Adrenal gland (tissue), 12 donors: ENCODE data around the gene RGS3. TPM values are rescaled to one million over a fixed set of nuclear protein-coding genes. Genes with fewer than 3 reads are reported as not detected.

ENCODE experiments used
- DNase-seq, 7 donors: peaks; one replicate each; pipeline ENCODE4 v3.0.0-alpha.2; 2019 to 2020
- H3K27ac ChIP-seq, 5 donors: fragments of 200-600 bp; sonication (generic) in 4 of 5; 1 replicate in 3 of 5; 2 replicates in 2 of 5; pipeline versions ENCODE4 v1.5.1 to v1.8.0; 2016 to 2020; ENCODE audit warnings: mild to moderate bottlenecking in 1 of 5
- H3K27me3 ChIP-seq: fragments of 200-600 bp; 2 replicates; pipeline ENCODE4 v1.8.0; 2021
- H3K36me3 ChIP-seq, 2 donors: fragments of 200-600 bp; replicated peaks in 1 of 2; 1 replicate in 1 of 2; 2 replicates in 1 of 2; pipeline versions ENCODE4 v1.5.1 to v1.8.0; 2018 to 2022
- H3K4me1 ChIP-seq, 2 donors: fragments of 200-600 bp; replicated peaks in 1 of 2; 1 replicate in 1 of 2; 2 replicates in 1 of 2; pipeline versions ENCODE4 v1.5.1 to v1.8.0; 2018 to 2021
- H3K4me3 ChIP-seq, 4 donors: fragments of 200-600 bp; sonication (generic) in 3 of 4; one replicate each; pipeline ENCODE4 v1.5.1; 2016 to 2018
- H3K9me3 ChIP-seq, 3 donors: fragments of 200-600 bp; sonication (generic) in 1 of 3; replicated peaks in 1 of 3; 1 replicate in 2 of 3; 2 replicates in 1 of 3; pipeline versions ENCODE4 v1.5.1 to v1.8.0; 2016 to 2021
- CTCF ChIP-seq, 6 experiments: fragments of 450-650 bp in 4 of 6; fragments of 200-600 bp in 2 of 6; sonication (generic) in 1 of 6; IDR thresholded peaks; 1 replicate in 5 of 6; 2 replicates in 1 of 6; pipeline versions ENCODE4 v1.5.1 to v1.8.0; 2016 to 2021; ENCODE audit warnings: antibody characterized with exemption in 6 of 6, mild to moderate bottlenecking in 2 of 6, moderate library complexity in 1 of 6
- POLR2A ChIP-seq, 2 donors: fragments of 450-650 bp; IDR thresholded peaks; one replicate each; pipeline ENCODE4 v1.6.1; 2017; ENCODE audit warnings: antibody characterized with exemption in 2 of 2, mild to moderate bottlenecking in 2 of 2, moderate library complexity in 1 of 2
- WGBS, 4 donors: extraction: QIAGEN DNeasy Blood & Tissue Kit in 2 of 4; methylation state at CpG; one replicate each; pipeline versions ENCODE4 v1.1.5 to v1.1.7; 2013 to 2017; 5-methylcytosine and 5-hydroxymethylcytosine counted together
- intact Hi-C, 2 donors: fragments of 100-400 bp; cut with DNase I; formaldehyde crosslinking; loops; one replicate each; pipeline versions ENCODE4 v1.14.1 to v1.15.0; 2022 to 2023
- polyA plus RNA-seq, 3 donors: library from polyadenylated mRNA; stranded (reverse); fragments of 200-250 nt in 2 of 3; fragments of 350-450 nt in 1 of 3; fragmentation: Illumina TruSeq in 1 of 3; extraction: RNeasy Lipid Tissue Mini Kit (QIAGEN cat#74804) in 1 of 3; gene quantifications; one replicate each; pipeline ENCODE4 v1.2.3, GENCODE V29; 2013 to 2014
- total RNA-seq, 9 donors: library from RNA; depleted of rRNA in 4 of 9; stranded (reverse); fragments of >200 nt in 4 of 9; fragments of 120-200 nt in 1 of 9; fragmentation: NEBNext Ultra II Directional in 1 of 9; extraction: Animal tissue kit (Norgen Biotek cat#: 25700) in 1 of 9; gene quantifications; one replicate each; pipeline versions ENCODE4 v1.1.0 to v1.2.4, GENCODE V29; 2013 to 2023
- donor health status: healthy with polysubstance abuse.
- donor health status: Bipolar disorder and iron deficiency.
- donor health status: DM: yes; HTN: yes; CAD: no.
- donor health status: DM: no; HTN: no; CAD: no.
- donor health status: DM: no; HTN: no; CAD: no.
- donor health status: DM: yes; HTN: yes; CAD: no.

Gene RGS3
- total and polyA plus RNA-seq, 12 donors: 34.5 to 126 (median 65.6) TPM

GRCh38 chr9:113471566-113471965, 8.0 kb downstream of the RGS3 start:
- Histone ChIP-seq H3K9me3 (no peaks in the 10 kb centered on the region), H3K27me3 (no peaks in the 10 kb centered on the region), H3K27ac (no peak overlapping the region), H3K36me3 (no peaks in the 10 kb centered on the region), H3K4me1 (peaks cover 4 to 6% of the 10 kb centered on the region in 2 donors), H3K4me3 (no peak overlapping the region)
- 90 to 94% (median 93%) methylated on average over 6 of the region's 6 CpGs for WGBS, 4 donors
- DNase-seq: peak in 2 of 7 donors; percentile 8 to 12
- intact Hi-C loops: no loop called here
- TF ChIP-seq POLR2A (IDR thresholded peaks at IDR 0.05): no peak
- TF ChIP-seq CTCF (IDR thresholded peaks at IDR 0.05): no peak

DNA sequence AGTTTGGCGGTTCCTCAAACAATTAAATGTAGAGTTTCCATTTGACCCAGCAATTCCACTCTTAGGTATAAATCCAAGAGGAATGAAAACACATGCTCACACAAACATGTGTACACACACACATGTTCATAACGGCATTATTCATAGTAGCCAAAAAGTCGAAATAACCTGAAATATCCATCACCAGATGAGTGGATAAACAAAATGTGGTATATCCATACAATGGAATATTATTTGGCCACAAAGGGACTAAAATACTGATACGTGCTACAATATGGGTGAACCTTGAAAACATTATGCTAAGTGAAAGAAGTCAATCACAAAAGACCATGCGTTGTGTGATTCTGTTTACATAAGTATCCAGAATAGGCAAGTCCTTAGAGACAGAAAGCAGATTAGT, 8.7 kb downstream of the RGS3 start:
- Histone ChIP-seq H3K36me3 (no peaks in the 10 kb centered on the region), H3K9me3 (no peaks in the 10 kb centered on the region), H3K4me1 (peaks cover 4 to 6% of the 10 kb centered on the region in 2 donors), H3K27me3 (no peaks in the 10 kb centered on the region), H3K27ac (no peak overlapping the region), H3K4me3 (no peak overlapping the region)
- intact Hi-C loops: no loop called here
- 97 to 98% (median 98%) methylated on average over 5 of the region's 5 CpGs for WGBS, 4 donors
- no peak for DNase-seq
- TF ChIP-seq CTCF (IDR thresholded peaks at IDR 0.05) (no peak), POLR2A (IDR thresholded peaks at IDR 0.05) (no peak)

GRCh38 chr9:113474360-113475028, 11.0 kb downstream of the RGS3 start:
- Histone ChIP-seq H3K4me1 (no peaks in the 10 kb centered on the region), H3K27ac (no peak overlapping the region), H3K9me3 (no peaks in the 10 kb centered on the region), H3K36me3 (no peaks in the 10 kb centered on the region), H3K4me3 (no peak overlapping the region), H3K27me3 (no peaks in the 10 kb centered on the region)
- intact Hi-C loops: no loop called here
- TF ChIP-seq CTCF (IDR thresholded peaks at IDR 0.05) (no peak), POLR2A (IDR thresholded peaks at IDR 0.05) (no peak)
- peak in 3 of 7 donors; percentile 9 to 52 (median 14) for DNase-seq
- 85 to 95% (median 91%) methylated on average over 3 to 8 of the region's 8 CpGs for WGBS, 4 donors

- DNase-seq: peak in 3 of 7 donors; percentile 6 to 29 (median 10)
- WGBS, 4 donors: 91 to 100% (median 96%) methylated on average over 2 of the region's 2 CpGs
- H3K4me1 ChIP-seq: no peaks in the 10 kb centered on the region
- H3K4me3 ChIP-seq: no peak overlapping the region
- no peak overlapping the region for H3K27ac ChIP-seq
- no peaks in the 10 kb centered on the region for H3K27me3 ChIP-seq
- intact Hi-C loops: no loop called here
- no peaks in the 10 kb centered on the region for H3K36me3 ChIP-seq
- no peaks in the 10 kb centered on the region for H3K9me3 ChIP-seq
- TF ChIP-seq POLR2A (IDR thresholded peaks at IDR 0.05) (no peak), CTCF (IDR thresholded peaks at IDR 0.05) (no peak)
These were observed 11.5 kb downstream of the RGS3 start for GRCh38 chr9:113475031-113475430.
